ENCODE data around the gene LRP4.

LRP4 gene

DNA sequence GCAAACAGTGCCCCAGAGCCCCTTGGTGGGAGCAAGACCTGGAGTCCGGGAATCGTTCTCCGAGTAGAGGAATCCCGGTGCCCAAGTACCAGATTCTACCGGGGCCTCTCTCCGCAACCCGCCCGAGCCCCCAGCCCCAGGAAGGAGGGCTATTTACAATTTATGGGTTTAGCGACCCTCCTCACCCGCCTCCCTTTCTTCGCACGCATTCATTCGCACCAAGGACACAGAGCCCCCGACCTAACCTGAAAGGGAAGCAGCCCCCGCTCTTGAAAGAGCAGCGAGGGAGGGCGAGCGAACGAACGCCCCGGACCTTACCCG lies 628 bp downstream of the LRP4 start:
- no peak for DNase-seq

DNA sequence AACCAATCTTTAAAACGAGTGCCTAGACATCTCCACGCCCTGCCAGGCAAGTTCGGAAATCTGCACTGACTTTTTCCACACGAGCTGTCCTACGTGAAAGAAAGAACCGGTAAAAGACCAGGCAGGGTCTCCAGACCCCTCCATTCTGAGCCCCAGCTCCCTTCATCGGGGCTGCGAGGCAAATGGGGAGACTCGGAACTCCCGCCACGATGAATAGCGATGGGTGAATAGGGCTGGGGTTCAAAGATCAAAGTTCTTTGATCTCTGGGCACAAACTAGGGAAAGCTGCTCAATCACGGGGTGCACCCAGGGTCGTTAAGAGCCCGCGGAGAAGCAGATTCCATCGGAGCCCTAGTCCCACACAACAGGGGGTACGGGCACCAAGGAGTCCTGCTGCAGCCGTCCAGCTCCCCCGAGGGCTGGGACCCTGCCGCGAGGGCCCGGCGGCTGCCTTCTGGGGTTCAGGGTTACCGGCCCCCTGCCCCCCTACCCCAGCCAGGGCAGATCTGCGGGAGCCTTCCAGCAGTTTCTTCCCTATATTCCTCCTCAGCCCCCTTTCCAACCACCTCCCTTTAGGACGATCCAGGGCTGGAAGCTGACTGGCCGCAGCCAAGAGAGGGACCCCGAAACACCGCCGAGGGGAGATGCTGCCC lies 1.1 kb downstream of the LRP4 start:
- DNase-seq = peak; percentile 30

DNA sequence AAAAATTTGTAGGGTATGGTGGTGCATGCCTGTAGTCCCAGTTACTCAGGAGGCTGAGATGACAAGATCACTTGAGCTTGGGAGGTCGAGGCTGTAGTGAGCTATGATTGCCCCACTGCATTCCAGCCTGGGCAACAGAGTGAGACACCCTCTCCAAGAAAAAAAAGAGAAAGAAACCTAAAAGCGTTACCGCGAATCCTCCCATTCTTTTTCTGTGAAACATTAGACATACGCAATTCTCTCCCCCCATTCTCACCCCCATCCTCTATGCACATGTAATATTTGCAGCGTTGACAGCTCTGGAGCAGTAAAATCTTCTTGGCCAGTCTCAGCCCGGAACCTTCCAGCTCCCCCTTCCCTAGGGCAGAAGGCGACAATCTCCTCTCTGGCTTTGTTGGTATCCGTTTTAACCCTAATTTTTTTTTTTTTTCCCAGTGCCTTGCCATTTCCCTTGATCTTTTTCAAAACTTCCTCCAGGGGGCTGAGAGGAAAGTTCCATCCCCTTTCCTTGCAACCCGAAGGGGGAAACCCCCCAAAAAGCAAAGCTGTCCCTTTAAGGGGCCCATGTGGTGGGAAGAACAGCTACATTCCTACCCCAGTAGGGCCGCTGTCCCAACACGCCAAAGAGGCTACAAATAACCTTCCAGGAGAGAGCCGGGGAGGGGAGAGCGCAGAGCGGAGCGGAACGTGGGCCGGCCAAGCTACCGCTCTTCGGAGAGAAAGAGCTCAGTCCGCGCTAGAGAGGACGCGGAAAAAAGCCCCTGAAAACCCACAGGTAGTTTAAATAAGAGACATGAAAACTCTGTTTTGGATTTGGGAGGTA lies 1.9 kb downstream of the LRP4 start:
- peak; percentile 47 for DNase-seq

GRCh38 chr11:46914910-46915309 lies 3.4 kb downstream of the LRP4 start:
- no peak for DNase-seq

DNA sequence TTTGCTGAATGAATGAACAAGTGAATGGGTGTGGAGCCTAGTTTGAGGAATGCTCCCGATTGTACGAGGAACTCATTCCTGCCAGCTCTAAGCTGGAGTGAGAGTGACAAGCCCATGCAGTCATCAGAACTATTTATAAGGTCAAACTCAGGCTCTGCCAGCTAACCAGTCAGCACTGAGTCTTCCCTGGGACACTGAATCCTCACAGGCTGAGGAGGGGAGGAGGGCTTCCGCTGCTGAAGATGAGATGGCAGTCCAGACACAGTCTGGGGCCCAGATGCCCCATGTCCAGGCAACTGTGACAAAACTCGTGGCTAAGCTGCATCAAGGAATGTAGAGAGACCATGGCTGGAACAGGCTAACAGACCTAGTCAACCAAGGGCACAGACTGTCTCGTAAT lies 4.0 kb downstream of the LRP4 start:
- no peak for DNase-seq

- no peak for DNase-seq
Measured at GRCh38 chr11:46913484-46913883, 4.9 kb downstream of the LRP4 start.

DNA sequence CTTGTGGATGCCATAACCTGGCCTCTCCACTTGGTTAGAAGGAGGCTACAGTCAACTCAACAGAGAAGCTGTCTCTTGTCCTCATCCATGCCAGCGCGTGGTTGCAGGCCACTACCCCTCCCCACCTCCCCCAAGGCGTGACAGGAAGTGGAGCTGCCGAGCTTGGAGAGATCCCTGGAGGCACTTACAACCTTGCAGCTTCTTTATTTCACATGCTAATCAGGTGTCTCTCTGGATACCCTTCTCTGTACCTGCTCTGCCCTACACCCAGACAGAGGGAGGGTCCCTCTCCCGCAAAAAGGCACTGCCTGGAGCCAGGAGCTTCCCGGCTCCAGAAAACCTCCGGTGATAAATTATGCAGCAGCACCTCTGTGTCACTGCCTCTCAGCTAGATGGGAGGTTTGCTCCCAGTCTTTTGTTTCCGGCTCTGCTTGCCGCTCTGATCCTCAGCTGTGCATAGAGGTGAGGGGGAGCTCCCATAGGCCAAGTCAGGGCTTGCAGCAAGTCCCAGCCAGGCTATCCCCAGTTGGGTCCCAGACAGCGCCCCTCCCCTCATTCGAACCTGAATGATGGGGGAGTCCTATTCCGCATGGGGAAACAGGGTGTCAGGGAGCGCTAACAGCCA lies 5.7 kb downstream of the LRP4 start:
- no peak for DNase-seq

DNA sequence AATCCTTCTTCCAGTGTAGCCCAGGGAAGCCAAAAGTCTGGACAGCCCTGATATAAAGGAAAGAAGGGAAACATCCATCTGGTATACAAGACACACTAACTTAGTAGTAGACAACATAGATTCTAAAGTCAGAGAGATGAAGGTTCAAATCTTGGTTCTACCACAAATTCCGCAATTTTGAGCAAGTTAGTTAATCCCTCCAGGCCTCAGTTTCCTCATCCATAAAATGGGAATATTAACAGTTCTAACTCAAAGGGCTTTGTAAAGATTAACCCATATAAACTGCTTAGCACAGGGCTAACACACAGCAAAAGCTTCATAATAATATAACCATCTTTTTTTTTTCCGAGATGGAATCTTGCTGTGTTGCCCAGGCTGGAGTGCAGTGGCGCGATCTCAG lies 10.7 kb downstream of the LRP4 start:
- no peak for DNase-seq

- DNase-seq = no peak
Measured at GRCh38 chr11:46906609-46907041, 11.7 kb downstream of the LRP4 start.

DNA sequence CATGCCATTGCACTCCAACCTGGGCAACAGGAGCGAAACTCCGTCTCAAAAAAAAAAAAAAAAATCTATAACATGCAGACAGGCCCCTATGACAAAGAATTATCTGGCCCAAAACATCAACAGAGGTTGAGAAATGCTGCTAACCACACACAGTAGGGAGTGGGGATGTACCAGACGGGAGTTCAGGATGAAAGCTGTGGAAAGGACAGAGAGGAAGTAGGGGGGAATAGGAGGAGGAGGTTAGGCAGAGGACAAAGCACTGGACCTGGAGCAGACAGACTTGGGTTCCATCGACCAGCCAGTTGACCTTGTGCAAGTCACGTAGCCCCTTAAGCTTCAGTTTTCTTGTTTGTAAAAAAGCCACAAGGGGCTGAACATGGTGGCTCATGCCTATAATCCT lies 12.5 kb downstream of the LRP4 start:
- DNase-seq = no peak

- no peak for DNase-seq
Measured at GRCh38 chr11:46903846-46904245, 14.5 kb downstream of the LRP4 start.

DNA sequence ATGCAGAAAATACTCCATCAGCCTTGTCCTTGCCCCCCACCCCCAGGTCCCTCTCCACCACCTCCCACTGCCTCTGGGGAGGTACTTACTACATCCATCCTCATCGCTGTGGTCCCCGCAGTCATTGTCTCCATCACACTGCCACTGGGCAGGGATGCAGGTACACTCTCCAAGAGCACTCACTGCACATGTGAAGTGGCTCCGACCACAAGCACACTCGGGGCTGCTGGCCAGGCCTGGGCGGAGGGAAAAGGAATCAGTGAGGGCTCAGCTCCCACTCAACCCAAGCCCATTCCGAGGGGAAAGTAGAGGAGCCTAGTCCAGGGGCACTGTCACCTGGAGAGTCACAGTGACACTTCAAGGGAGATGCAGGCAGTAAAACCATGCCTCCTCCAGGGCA lies 15.7 kb downstream of the LRP4 start:
- DNase-seq = no peak

DNA sequence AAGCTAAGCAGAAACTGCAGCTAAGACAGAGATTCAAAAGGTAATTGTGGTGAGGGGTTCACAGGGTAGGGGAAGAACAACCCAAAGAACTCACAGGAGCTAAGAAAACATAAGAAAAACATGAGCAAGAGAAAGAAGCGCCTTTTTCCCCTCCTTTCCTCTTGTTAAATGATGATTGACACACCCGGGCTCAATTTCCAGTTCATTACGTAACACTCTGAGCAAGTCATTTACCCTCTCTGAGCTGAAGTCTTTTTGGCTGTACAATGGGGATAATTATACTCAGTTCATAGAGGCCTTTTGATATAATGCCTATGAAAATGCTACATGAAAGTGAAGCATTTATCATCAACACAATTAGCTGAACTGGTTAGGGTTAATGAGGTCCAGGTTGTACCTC lies 17.2 kb downstream of the LRP4 start:
- DNase-seq = no peak

DNA sequence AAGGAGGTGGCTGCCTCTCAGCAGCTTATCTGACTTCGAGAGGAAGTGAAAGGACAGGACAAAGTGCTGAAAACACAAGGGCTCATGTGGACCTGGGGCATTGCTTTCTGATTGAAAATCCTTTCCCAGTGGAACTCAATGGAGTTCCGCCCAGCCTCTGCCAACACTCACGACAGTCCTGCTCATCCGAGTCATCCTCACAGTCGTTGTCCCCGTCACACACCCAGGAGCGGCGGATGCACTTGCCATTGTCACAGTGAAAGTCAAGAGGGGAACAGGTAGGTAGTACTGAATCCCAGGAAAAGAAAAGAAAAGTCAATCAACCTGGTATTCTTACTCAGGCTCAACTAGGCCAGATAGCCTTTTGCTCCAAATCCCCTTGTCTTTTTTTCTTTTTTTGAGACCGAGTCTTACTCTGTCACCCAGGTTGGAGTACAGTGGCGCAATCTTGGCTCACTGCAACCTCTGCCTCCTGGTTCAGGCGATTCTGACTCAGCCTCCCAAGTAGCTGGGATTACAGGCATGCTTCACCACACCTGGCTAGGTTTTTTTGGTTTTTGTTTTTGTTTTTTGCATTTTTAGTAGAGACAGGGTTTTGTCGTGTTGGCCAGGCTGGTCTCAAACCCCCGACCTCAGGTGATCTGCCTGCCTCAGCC lies 18.1 kb downstream of the LRP4 start:
- no peak for DNase-seq

DNA sequence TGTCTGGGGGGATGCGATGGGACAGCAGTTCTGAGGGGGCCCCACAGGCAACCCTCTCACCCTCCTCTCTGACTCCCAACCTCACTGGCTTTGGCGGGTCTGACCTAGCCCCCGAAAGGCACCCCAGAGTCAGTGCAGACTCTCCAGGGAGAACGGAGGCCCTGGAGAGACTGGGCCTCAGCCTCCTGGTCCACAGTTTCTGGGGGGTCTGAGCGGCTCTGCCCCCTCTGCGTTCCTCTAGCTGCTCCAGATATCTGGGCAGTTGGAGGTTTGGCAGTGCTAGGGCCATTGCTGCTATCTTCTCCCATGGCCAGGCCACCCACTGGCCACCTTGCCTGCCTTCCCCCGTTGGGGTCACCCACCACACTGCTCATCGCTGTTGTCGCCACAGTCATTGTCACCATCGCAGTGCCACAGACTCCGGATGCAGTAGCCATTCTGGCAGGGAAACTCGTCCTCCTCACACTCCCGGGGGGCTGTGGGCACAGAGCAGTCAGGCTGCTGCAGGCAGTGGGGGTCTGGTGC lies 18.8 kb downstream of the LRP4 start:
- no peak for DNase-seq

DNA sequence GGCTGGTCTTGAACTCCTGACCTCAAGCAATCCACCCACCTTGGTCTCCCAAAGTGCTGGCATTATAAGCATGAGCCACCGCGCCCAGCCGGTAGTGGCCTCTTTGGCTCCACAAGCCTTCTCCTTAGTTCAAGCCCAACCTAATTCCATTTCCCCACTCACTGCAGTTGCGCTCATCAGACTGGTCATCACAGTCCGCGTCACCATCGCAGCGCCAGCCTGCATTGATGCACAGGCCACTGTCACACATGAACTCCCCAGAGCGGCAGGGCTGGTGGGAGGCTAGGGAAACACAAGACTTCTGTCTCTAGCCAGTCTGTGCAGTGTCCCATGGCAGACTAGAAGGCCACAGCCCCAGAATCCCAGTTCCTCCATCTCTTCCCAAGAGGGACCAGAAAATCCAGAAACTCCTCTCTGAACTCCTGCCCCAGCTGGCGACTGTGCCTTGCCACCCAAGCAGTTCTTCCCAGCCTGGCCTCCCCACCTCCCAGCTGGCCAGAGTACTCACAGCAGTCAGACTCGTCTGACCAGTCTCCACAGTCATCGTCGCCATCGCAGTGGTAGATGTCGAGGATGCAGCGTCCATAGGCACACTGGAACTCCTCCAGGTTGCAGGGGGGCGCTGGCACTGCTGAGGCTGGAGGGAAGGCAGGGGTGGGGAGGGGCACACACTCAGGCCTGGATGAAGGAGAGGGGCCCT lies 19.8 kb downstream of the LRP4 start:
- DNase-seq = no peak

DNA sequence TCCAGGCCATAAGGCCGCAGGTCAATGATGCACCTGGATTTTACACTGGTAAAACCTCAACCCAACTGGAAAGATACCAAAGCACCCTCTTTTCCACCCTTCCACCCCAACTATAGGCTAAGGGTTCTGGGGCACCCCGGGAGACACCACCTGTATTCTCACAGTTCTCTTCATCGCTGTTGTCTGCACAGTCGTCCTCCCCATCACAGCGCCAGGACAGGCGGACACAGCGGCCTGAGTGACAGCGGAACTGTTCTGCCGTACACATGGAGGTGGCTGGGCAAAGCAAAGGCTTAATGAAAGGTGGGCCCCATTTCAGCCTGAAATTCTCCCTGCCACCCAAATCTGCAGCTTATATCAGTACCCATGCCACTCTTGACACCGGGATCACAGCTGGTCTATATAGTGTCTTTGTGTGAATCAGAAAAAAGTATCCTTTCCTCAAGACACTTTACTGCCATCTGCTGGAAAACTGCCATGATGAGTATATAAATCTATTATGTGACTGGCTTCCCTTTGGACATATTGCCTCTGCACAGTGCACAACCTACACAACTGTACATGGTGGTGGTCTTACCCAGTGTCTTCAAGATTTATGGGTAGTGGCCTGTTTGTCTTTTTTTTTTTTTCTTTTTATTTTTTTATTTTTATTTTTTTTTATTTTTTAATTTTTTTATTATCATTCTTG lies 21.5 kb downstream of the LRP4 start:
- no peak for DNase-seq

- no peak for DNase-seq
Measured at GRCh38 chr11:46895821-46896220, 22.5 kb downstream of the LRP4 start.

GRCh38 chr11:46894961-46895360 lies 23.4 kb downstream of the LRP4 start:
- DNase-seq = no peak

DNA sequence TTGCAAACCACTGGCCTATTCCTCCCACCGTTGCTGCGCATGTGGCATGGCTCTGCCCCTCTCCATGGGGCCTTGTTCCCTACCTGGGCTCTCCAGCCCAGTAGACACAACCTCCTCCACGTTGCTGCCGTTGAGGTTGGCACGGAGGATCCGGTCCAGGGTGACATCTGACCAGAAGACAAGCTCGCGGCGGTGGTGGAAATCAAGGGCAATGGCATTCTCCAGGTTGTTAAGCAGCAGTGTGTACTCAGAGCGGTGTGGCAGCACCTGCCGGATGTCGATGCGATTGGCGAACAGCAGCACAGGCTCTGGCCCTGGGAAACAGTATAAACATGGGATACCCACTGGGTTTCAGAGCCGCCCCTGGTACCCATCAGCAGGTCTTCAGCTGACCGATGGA lies 23.8 kb downstream of the LRP4 start:
- DNase-seq = no peak

DNA sequence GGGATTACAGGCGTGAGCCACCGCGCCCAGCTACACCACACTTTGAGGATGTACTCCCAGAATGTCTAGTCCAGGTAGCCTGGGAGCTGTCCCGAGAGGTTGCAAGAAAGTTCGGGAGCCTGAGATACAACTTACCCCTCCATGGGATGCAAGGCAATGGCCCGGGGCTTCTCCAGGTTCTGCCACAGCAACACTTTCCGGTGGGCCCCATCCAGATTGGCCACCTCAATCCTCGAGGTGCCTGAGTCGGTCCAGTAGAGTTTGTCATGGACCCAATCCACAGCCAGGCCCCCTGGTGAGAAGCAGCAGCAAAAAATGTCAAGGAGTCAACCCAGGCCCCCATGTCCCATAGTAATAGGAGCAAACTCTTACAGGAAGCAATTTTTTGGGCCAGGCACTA lies 25.5 kb downstream of the LRP4 start:
- DNase-seq = no peak

- DNase-seq = no peak
Measured at GRCh38 chr11:46892109-46892508, 26.2 kb downstream of the LRP4 start.
